ENCODE measurements around the gene SMARCD1.
A peak's percentile ranks its signal among the peaks of the same experiment; 100 is the strongest.
"Not testable (repeated sequence)": the region's sequence is repeated elsewhere in the genome, so short reads cannot be mapped to it uniquely, and the experiment has no call there.

SMARCD1 gene

GRCh38 chr12:50083301-50083700 lies 1.8 kb upstream of the SMARCD1 start:
- H3K79me2 ChIP-seq (ENCODE audit: low read length): peaks cover 25% of the 10 kb centered on the region
- H3K27me3 ChIP-seq (replicated peaks; ENCODE audit: insufficient read depth, low read length): no peaks in the 10 kb centered on the region
- H3K9me2 ChIP-seq (replicated peaks; ENCODE audit: insufficient read depth, low read length): no peaks in the 10 kb centered on the region
- H3K4me1 ChIP-seq (ENCODE audit: low read length): peaks cover 15% of the 10 kb centered on the region
- H3K27ac ChIP-seq (ENCODE audit: low read length): no peak overlapping the region
- H3K4me3 ChIP-seq (ENCODE audit: low read length): no peak overlapping the region
- no peaks in the 10 kb centered on the region for H3K9me3 ChIP-seq (replicated peaks; ENCODE audit: insufficient read depth, low read length)
- no peaks in the 10 kb centered on the region for H4K20me1 ChIP-seq (ENCODE audit: insufficient read depth, low read length)
- TF ChIP-seq EZH2phosphoT487 (IDR thresholded peaks at IDR 0.05; ENCODE audit: low read length): no peak
- no peak for TF ChIP-seq CTCF (IDR thresholded peaks at IDR 0.05; ENCODE audit: low read length)
- TF ChIP-seq EZH2 (optimal IDR thresholded peaks at IDR 0.05; ENCODE audit: low read depth, low read length): no peak
- no peak for DNase-seq
- no peak overlapping the region for H3K9ac ChIP-seq (ENCODE audit: low read length)
- H3K4me2 ChIP-seq (ENCODE audit: low read depth, low read length): no peak overlapping the region
- H3K36me3 ChIP-seq (replicated peaks; ENCODE audit: insufficient read depth, low read length): peaks cover 8% of the 10 kb centered on the region; the same call in 1 of the 2 replicates
- peaks cover 19% of the 10 kb centered on the region for H3F3A ChIP-seq (ENCODE audit: insufficient read depth, low read length)
- no peak overlapping the region for H2AFZ ChIP-seq (ENCODE audit: low read length)

DNA sequence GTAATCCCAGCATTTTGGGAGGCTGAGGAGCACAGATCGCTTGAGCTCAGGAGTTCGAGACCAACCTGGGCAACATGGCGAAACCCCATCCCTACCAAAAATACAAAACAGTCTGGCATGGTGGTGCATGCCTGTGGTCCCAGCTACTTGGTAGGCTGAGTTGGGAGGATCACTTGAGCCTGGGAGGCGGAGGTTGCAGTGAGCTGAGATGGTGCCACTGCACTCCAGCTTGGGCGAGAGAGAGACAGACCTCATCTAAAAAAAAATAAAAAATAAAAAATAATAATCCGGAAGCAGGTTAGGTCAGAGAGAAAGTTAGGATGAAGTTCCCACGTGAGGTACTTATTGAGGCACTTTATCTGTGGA lies 750 bp upstream of the SMARCD1 start:
- H4K20me1 ChIP-seq (ENCODE audit: insufficient read depth, low read length); H3K9me3 ChIP-seq (replicated peaks; ENCODE audit: insufficient read depth, low read length); DNase-seq; H3K27me3 ChIP-seq (replicated peaks; ENCODE audit: insufficient read depth, low read length); H3K9me2 ChIP-seq (replicated peaks; ENCODE audit: insufficient read depth, low read length): not testable (repeated sequence)
- H2AFZ ChIP-seq (ENCODE audit: low read length): peak overlapping the region; percentile 96
- peaks cover 20% of the 10 kb centered on the region for H3F3A ChIP-seq (ENCODE audit: insufficient read depth, low read length)
- H3K79me2 ChIP-seq (ENCODE audit: low read length): peaks cover 32% of the 10 kb centered on the region
- H3K36me3 ChIP-seq (replicated peaks; ENCODE audit: insufficient read depth, low read length): peaks cover 14% of the 10 kb centered on the region; the same call in 1 of the 2 replicates
- H3K4me3 ChIP-seq (ENCODE audit: low read length): peak overlapping the region; percentile 85
- peaks cover 15% of the 10 kb centered on the region for H3K4me1 ChIP-seq (ENCODE audit: low read length)
- peak overlapping the region; percentile 89 for H3K4me2 ChIP-seq (ENCODE audit: low read depth, low read length)
- H3K27ac ChIP-seq (ENCODE audit: low read length): peak overlapping the region; percentile 91; the same call in 1 of the 2 replicates
- H3K9ac ChIP-seq (ENCODE audit: low read length): peak overlapping the region; percentile 73; the same call in 1 of the 2 replicates

DNA sequence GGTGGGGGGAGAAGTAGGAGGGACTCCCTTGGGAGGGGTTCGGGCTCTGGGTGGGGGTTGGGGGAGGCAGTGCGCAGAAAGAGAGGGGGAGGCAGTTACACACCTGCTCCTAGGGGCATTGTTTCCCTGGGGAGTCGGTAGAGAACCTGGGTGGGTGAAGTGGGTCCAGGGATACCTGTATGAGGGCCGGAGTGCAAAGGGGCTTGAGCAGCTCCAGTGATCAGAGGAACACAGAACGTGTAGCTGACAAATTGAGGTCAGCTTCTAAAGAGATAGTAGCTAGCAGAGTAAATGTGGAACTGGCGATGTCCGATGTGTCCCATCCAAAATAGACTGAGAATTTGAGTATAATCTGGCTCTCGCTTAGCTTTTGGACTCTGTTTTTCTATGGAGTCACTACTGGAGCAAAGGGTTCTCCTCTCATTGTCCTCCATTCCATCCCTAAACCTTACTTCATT lies 502 bp downstream of the SMARCD1 start:
- H3F3A ChIP-seq (ENCODE audit: insufficient read depth, low read length): peaks cover 20% of the 10 kb centered on the region
- H3K4me3 ChIP-seq (ENCODE audit: low read length): peak overlapping the region; percentile 85
- H3K9ac ChIP-seq (ENCODE audit: low read length): peak overlapping the region; percentile 73
- no peak overlapping the region for H2AFZ ChIP-seq (ENCODE audit: low read length)
- no peak for TF ChIP-seq CTCF (IDR thresholded peaks at IDR 0.05; ENCODE audit: low read length)
- TF ChIP-seq EZH2 (optimal IDR thresholded peaks at IDR 0.05; ENCODE audit: low read depth, low read length): no peak
- TF ChIP-seq EZH2phosphoT487 (IDR thresholded peaks at IDR 0.05; ENCODE audit: low read length): no peak
- no peaks in the 10 kb centered on the region for H3K9me3 ChIP-seq (replicated peaks; ENCODE audit: insufficient read depth, low read length)
- no peaks in the 10 kb centered on the region for H4K20me1 ChIP-seq (ENCODE audit: insufficient read depth, low read length)
- H3K4me1 ChIP-seq (ENCODE audit: low read length): peaks cover 15% of the 10 kb centered on the region
- H3K9me2 ChIP-seq (replicated peaks; ENCODE audit: insufficient read depth, low read length): no peaks in the 10 kb centered on the region
- no peaks in the 10 kb centered on the region for H3K27me3 ChIP-seq (replicated peaks; ENCODE audit: insufficient read depth, low read length)
- H3K79me2 ChIP-seq (ENCODE audit: low read length): peaks cover 42% of the 10 kb centered on the region
- peaks cover 18% of the 10 kb centered on the region; the same call in 1 of the 2 replicates for H3K36me3 ChIP-seq (replicated peaks; ENCODE audit: insufficient read depth, low read length)
- peak overlapping the region; percentile 90 for H3K4me2 ChIP-seq (ENCODE audit: low read depth, low read length)
- no peak for DNase-seq
- peak overlapping the region; percentile 91 for H3K27ac ChIP-seq (ENCODE audit: low read length)

- Histone ChIP-seq H3K9me2 (replicated peaks; ENCODE audit: insufficient read depth, low read length) (no peaks in the 10 kb centered on the region), H3K4me1 (ENCODE audit: low read length) (peaks cover 15% of the 10 kb centered on the region), H3K4me2 (ENCODE audit: low read depth, low read length) (peak overlapping the region; percentile 90), H3K9ac (ENCODE audit: low read length) (peak overlapping the region; percentile 73), H3K79me2 (ENCODE audit: low read length) (peaks cover 42% of the 10 kb centered on the region), H3K36me3 (replicated peaks; ENCODE audit: insufficient read depth, low read length) (peaks cover 18% of the 10 kb centered on the region; the same call in 1 of the 2 replicates), H3F3A (ENCODE audit: insufficient read depth, low read length) (peaks cover 20% of the 10 kb centered on the region), H3K27me3 (replicated peaks; ENCODE audit: insufficient read depth, low read length) (no peaks in the 10 kb centered on the region), H3K4me3 (ENCODE audit: low read length) (peak overlapping the region; percentile 85), H3K27ac (ENCODE audit: low read length) (peak overlapping the region; percentile 91), H4K20me1 (ENCODE audit: insufficient read depth, low read length) (no peaks in the 10 kb centered on the region), H2AFZ (ENCODE audit: low read length) (no peak overlapping the region), H3K9me3 (replicated peaks; ENCODE audit: insufficient read depth, low read length) (no peaks in the 10 kb centered on the region)
- DNase-seq: peak; percentile 88
- TF ChIP-seq EZH2 (optimal IDR thresholded peaks at IDR 0.05; ENCODE audit: low read depth, low read length): no peak
- TF ChIP-seq EZH2phosphoT487 (IDR thresholded peaks at IDR 0.05; ENCODE audit: low read length): no peak
- TF ChIP-seq CTCF (IDR thresholded peaks at IDR 0.05; ENCODE audit: low read length): no peak
Measured at GRCh38 chr12:50086148-50086547, 1.0 kb downstream of the SMARCD1 start.

Data from MM.1S (cell line).